NCI-H2196 treated with DMSO at 0.1 percent for 48 hours (cell line): Measurements from ENCODE around the gene SMARCC1.

Source experiments
- DNase-seq: peaks from one replicate; lab custom pipeline; 2025; ENCODE audit not compliant: unreplicated experiment; lab: John Stamatoyannopoulos, UW

The SMARCC1 gene

DNA sequence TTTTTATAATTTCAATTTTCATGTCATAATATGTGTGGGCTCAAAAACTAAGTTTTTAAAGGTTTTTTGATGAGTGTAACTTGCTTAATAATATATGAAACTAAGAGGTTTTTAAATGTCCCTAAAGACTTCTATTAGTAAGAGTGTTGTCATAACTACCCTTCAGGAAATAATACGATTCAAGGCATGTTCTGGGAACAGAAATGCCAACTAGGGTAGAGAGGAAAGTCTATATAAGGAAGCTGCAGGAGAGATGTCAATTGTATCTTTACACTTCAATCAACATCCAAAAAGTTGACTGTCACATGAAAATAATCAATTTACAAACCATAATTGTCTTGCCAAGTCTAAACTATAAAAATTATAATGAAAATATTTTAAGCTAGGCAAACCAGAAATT lies 76.3 kb downstream of the SMARCC1 start:
- DNase-seq = no peak

DNA sequence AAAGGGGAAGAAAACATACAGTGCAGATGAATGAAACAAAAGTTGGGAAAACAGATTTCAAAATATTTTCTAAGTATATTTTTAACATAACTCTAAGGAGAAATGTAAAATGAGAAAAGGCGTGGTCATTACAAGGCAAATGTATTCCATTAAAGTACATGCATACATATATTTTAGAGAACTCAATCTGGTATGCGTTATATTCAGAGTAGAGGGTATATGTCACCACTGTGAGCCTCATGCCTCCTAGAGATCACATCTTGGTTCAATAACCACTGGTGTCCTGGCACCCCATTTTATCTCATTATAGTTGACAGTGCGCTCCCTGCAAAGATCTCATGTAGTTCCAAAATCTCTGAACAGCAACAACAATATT lies 77.5 kb downstream of the SMARCC1 start:
- no peak for DNase-seq

DNA sequence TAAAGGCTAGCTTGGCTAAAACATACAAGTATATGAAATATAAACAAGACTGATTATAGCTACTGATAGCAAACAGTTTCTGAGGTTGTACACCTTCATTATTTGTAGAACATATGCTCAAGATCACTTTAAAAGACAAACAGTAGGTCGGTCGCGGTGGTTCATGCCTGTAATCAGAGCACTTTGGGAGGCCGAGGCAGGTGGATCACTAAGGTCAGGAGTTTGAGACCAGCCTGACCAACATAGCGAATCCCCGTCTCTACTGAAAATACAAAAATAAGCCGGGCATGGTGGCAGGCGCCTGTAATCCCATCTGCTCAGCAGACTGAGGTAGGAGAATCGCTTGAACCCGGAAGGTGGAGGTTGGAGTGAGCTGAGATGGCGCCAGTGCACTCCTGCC lies 80.3 kb downstream of the SMARCC1 start:
- no peak for DNase-seq

DNA sequence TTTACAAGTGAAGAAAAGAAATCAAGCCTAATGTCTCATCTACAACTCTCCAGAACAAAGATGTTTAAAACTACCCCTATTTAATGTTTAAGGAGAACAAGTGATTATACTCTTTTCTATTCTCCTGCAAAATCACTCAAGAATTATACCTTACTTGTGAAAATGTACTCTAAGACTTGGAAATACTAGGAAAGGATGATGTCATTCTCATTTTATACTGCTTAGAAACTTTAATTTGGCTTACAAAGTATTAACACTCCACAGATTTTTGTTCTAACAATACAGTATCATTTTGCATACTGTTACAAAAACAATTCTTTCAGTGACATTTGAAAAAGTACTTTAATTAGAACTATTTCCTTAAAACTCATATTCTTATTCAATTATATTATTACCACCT lies 89.5 kb downstream of the SMARCC1 start:
- DNase-seq = no peak

DNA sequence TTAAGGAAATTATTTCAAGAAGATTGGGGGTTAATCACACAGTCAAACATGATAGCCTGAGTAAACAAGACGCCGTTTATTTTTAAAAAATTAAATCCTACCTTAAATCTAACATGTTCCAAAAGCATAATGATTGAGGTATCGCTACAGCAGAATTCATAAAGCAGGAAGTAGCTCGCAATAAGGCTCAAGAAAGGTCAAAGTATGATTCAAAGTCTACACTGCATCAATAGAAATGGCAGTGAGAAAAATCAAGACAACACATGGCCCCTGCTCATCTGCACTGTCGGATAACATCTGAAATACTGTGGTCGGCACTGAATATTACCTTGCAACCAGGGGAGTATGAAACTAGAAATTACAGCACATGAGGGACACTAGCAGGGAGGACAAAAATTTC lies 93.2 kb downstream of the SMARCC1 start:
- DNase-seq = no peak

DNA sequence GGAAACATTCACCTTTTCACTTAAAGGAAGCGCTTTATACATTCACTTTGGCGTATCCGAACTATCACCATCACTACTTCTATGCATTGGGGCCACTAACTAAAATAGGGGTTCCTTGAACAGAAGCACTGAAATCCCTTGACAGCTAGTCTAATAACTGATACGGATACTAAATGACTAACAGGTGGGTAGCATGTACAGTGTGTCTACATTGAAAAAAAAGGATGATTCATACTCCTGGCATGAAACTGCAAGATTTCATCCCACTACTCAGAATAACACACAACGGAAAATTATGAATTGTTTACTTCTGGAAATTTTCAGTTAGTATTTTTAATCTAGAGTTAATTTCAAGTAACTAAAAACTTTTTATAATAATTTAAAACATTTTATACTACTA lies 96.7 kb downstream of the SMARCC1 start:
- no peak for DNase-seq

DNA sequence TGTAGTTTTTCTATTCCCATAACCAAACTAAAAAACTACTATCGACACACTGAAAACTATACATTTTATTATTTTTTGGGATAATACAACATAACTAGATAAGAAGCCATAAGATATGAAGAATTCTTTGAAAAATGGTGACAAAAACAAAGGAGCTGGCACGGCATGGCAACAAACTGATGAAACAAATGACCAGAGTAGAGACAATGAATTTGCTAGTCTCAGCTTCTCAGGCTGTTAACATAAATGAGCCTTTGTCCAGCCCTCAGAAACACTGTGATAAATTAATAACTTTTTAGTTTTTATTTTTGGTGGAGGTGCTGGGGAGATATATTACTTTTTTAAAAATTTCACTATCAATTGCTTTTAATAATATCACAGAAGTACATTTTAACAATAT lies 100.7 kb downstream of the SMARCC1 start:
- DNase-seq = no peak

DNA sequence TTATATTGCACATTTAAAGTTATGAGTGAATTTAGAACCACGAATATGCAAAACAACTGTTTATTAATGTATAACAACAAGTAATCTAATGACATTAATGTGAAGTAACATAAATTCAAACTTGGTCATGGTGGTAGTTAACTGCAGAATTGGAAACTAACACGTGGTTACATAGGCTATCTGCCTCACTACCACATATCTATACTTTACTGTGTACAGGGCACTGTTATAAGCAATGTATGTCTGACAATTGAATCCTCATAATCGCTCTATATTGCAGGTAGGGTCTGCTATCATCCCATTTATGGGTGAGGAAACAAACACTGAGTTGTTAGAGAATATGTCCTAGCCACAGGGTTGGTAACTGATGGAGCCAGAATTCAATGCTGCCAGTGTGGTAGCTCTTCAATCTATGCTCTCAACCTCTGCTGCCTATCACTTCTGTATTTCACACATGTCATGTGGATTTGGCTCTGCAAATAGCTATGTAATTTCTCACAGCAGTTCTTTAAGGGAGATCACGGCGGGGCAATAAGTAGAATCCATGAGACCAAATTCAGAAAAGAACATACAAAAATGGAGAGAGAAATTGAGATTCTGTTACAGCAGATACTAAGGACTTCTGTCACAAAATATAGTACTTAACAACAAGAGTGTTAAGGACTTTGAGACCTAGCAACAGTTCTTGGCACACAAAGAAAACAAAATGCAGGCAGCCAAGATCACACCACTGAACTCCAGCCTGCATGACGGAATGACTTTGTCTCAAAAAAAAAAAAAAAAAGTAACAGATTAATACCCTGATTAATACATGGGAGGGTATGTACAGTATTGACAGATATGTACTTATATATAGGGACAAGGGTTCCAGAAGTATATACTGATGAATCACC lies 103.0 kb downstream of the SMARCC1 start:
- no peak for DNase-seq

DNA sequence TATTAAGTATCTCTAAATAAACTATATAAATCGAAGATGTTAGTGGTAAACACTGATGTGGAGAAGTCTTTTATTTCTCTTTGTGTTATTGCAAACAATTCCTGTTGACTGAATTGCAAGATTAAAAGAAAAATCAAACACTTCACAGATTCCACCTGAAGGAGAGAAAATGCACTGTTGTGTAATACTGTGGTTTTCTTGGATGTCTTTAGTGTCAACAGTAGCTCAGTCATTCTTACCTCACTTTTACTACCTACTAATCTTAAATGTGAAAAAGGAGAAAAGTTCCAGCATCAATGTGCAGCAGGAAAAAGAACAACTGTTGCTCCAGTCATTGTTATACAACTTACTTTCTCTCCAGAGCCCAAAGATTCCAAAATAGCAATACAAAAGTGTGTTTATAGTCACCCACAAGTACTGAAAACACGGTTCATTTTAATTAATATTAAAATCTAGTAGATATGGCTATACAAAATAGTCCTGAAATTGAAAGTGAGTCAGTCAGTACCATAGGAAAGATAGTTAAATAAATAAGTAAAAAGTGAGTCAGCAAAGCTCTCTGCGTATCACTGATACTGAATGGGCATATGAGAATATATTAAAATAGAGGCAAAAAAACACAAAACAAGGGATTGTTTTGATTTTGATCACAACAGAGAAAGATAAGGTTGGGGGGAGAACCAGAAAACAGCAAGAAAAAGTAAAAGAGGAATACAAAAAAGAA lies 112.5 kb downstream of the SMARCC1 start:
- DNase-seq = no peak

DNA sequence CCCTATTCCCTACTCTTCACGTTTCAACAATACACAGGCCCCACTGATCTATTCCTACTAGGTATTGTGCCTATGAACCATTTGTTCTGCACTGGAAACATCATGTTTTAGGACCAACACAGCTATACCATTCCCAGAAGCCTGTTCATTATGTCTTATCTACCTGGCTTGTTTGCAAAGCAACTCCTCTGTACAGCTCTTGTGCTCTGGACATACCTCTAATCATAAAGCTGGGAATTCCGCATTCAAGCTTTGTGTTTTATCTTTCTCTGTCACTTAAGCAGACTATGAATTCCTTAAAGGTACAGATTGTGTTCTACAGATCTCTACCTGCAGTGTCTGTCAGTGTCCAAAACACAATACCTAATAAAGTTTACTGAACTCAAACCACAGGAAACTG lies 115.6 kb downstream of the SMARCC1 start:
- no peak for DNase-seq

DNA sequence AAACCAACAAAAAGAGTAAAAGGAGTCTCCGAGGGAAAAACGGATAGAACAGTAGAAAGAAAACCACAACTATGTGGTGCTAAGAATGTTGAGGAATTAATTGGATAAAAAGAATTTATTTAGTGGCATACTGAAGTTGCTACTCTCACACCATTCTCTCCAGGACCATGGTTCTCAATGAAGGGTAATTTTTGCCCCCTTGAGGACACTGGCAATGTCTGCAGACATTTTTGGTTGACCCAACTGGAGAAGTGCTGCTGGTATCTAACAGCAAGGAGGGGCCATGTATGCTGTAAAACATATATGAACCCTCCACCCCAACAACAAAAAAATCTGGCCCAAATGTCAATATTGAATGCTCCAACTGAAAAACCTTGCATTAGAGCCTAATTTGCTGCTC lies 117.2 kb downstream of the SMARCC1 start:
- no peak for DNase-seq

DNA sequence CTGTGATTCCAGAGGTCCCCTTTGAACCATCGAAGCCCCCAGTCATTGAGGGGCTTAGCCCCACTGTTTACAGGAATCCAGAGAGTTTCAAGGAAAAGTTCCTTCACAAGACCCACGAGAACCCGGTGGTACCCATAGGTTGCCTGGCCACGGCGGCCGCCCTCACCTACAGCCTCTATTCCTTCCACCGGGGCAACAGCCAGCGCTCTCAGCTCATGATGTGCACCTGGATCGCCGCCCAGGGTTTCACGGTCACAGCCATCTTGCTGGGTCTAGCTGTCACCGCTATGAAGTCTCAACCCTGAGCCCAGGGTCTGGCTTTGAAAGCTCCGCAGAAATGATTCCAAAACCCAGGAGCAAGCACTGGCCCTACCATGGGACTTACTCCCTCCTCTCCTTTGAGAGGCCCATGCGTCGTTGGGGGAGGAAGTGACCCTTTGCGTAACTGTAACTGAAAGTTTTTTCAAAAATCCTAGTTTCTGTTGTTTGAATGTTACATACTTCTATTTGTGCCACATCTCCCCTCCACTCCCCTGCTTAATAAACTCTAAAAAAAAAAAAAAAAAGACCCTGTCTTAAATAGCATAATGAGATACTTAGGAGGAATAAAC lies 118.0 kb downstream of the SMARCC1 start:
- no peak for DNase-seq

DNA sequence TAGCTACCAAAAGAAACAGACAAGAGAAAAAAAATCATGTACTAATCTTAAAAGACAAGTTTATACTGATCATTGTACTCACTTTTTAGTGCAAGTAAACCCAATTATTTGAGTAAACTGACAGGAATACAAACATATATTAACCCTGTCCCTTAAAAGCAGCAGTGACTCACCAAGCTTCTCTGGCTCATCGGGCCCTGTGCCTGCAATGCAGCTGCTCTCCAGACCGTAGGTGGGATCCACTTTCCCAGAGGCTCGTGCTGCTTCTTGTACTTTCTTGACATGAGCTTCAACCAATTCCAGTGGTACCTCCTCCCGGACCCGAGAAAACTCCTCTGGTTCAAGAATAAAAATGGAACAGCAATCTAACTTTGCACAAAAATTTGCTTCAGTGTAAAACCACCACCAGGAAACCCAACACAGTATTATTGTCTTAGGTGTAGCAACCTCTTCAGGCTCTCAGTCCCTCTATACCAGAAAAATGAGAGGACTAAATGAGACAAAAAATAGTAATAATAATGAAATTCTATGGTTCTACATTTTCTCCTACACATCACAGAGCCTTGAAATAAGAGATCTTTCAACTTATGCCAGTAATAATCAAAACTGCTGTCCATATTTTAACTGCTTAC lies 120.5 kb downstream of the SMARCC1 start:
- DNase-seq = no peak

DNA sequence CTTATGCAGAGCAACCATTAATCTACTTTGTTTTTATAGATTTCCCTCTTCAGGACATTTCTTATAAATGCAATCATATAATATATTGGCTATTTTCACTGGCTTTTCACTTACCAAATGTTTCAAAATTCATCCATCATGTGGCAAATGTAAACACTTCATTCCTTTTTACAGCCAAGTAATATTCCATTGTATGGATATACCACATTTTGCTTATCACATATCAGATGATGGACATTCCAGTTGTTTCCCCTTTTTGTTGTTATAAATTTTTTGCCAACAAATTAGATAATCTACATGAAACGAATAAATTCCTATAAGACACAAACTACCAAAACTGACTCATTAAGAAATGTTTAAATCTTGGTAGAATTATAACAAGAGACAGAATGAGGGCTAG lies 123.2 kb downstream of the SMARCC1 start:
- no peak for DNase-seq

DNA sequence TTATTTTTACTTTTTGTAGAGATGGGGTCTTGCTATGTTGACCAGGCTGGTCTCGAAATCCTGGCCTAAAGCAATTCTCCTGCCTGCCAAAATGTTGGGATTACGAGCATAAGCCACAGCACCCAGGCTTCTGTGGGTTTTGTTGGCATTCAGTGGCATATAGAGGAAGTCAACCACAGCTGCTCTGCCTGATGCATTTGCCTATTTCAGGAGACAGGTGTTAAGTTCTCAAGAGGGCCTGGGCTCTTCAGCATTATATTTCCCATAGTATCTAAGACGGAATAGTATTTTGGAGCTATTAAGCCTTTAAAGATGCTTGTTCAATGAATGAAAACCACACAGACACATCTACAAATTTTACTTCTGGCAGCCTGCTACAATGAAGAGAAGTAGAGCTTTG lies 129.6 kb downstream of the SMARCC1 start:
- DNase-seq = no peak

DNA sequence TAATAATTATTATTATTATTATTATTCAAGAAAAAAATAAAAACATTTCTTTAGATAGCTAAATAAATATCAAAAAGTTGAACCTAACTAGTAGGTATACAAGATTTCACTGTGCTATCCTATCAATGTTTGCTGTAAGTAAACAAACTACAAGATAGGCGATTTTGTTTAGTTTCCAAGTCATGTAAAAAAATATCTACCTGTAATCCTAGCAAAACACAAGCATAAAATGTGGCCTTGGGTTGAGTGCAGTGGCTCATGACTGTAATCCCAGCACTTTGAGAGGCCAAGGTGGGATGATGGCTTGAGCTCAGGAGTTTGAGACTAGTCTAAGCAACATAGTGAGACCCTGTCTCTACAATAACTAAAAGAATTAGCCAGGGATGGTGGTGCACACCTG lies 131.4 kb downstream of the SMARCC1 start:
- no peak for DNase-seq

DNA sequence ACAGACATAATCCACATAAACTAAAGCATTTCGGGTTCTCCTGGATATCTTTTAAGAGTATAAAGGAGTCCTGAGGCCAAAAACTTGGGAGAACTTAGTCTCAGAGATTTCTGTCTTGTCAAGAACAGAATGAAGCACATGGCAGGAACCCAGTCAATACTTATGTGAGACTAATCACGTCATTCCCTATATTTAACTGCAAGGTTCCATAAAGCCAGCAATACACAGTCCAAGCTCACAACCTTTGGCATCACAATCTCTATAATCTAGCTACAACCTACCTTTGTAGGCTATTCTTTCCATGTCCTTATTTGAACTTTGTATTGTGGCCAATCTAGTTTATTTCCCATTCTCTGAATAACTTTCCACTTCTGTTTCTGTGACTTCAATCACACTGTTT lies 134.1 kb downstream of the SMARCC1 start:
- no peak for DNase-seq

DNA sequence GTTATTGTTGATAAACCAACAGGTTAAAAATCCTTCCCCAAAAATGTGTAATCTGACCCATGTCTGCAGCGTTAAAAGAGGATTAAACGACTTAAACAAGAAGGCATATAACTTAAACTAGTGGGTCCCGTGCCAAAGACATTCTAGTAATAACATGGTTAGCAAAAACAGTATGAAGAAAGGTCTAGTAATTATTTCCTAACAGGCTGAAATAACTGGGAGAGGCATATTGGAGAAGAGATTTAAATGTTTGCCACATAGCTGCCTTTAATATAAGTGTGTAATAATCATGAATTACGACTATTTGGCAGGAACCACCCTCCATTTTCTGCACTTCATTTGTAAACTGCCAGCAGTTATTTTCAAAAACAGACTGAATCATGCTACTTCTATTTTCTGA lies 135.3 kb downstream of the SMARCC1 start:
- DNase-seq = no peak

DNA sequence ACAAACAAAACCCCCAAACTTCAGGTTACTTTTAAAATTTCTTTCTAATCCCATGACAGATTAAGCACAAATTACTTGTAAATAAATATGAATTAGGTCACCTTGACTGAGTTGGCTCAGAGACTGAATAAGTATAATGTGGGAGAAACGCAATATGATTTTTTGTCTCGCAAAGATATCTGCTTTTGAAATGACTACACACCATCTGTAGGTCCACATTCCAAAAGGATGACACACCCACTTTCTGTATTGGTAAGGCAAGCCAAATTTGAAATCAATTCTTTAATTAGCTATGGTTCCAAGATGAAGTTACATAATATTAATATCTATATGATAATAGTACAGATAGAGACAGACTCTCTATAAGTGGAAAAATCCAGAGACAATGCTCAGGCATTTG lies 136.1 kb downstream of the SMARCC1 start:
- DNase-seq = no peak

DNA sequence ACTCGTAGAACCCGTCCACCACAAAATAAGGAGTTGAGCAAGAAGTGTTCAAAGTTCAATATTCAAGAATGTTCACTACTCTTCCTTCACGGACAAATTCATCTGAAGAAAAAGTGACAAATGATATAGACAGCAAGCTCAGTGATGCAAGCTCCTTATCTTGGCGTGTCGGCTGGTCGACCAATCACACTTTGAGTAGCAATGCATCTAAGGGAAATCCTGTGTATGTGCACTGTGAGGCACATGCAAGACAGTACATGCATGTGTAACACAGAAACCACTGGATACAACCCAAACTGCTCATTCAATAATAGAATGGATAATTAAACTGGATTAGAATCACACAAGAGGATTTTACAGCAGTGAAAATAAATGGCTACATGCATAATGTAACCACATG lies 138.6 kb downstream of the SMARCC1 start:
- no peak for DNase-seq

DNA sequence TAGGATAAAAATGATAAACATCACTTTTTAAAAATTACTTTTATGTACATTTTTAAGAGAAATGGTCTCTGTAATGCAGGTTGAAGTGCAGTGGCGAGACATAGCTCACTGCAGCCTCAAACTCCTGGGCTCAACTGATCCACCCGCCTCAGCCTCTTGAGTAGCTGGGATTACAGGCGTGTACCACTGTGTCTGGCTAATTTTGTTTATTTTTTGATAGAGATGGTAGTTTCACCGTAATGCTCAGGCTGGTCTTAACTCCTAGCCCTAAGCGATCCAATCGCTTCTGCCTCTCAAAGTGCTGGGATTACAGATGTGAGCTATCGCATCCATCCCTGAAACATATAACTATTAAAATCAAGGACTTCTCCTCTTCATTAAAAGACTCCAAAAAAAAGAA lies 140.0 kb downstream of the SMARCC1 start:
- no peak for DNase-seq

DNA sequence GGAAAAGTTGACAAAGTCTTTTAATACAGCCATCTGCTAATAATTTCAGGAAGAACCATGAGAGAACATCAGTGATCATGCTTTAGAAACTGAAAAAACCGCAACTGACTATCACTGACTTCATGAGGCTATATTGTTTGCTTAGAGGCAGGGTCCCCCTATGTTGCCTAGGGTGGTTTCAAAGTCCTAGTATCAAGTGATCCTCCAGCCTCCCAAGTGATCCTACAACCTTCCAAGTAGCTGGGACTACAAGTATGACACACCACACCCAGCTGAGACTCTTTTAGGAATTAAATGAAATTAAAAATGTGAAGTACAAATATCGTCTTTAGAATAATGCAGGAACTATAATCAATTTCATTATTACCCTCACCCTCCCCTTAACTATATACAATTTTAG lies 144.8 kb downstream of the SMARCC1 start:
- no peak for DNase-seq
